ENCODE results near the gene EGR2. TPM values are rescaled to one million over a fixed set of nuclear protein-coding genes. Genes with fewer than 3 reads are reported as not detected.

EGR2 gene
- total RNA-seq, 4 donors from 2014 or later, result 0.26 to 3.4 (median 1.5) TPM; not detected in 1

GRCh38 chr10:62812672-62813439 is 3.3 kb downstream of the EGR2 start:
- peaks cover 0 to 4% of the 10 kb centered on the region in 2 donors for H3K27me3 ChIP-seq
- no peak overlapping the region for H3K27ac ChIP-seq
- intact Hi-C loops (cut with DNase I; ENCODE audit: low total_unique reads), result no loop called here
- peaks cover 0 to 19% of the 10 kb centered on the region in 2 donors for H3K4me1 ChIP-seq
- TF ChIP-seq, protein P1, sequence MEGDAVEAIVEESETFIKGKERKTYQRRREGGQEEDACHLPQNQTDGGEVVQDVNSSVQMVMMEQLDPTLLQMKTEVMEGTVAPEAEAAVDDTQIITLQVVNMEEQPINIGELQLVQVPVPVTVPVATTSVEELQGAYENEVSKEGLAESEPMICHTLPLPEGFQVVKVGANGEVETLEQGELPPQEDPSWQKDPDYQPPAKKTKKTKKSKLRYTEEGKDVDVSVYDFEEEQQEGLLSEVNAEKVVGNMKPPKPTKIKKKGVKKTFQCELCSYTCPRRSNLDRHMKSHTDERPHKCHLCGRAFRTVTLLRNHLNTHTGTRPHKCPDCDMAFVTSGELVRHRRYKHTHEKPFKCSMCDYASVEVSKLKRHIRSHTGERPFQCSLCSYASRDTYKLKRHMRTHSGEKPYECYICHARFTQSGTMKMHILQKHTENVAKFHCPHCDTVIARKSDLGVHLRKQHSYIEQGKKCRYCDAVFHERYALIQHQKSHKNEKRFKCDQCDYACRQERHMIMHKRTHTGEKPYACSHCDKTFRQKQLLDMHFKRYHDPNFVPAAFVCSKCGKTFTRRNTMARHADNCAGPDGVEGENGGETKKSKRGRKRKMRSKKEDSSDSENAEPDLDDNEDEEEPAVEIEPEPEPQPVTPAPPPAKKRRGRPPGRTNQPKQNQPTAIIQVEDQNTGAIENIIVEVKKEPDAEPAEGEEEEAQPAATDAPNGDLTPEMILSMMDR (IDR thresholded peaks at IDR 0.05), result no peak
- TF ChIP-seq POLR2A (IDR thresholded peaks at IDR 0.05), result no peak
- H3K9me3 ChIP-seq, result no peaks in the 10 kb centered on the region
- H3K36me3 ChIP-seq, result no peaks in the 10 kb centered on the region
- H3K4me3 ChIP-seq, result no peak overlapping the region
- DNase-seq, result no peak

- TF ChIP-seq, protein P1 (IDR thresholded peaks at IDR 0.05), result no peak
- no peak for TF ChIP-seq POLR2A (IDR thresholded peaks at IDR 0.05)
- H3K27ac ChIP-seq, result no peak overlapping the region
- no peaks in the 10 kb centered on the region for H3K9me3 ChIP-seq
- H3K27me3 ChIP-seq, result peaks cover 0 to 4% of the 10 kb centered on the region in 2 donors
- intact Hi-C loops (cut with DNase I; ENCODE audit: low total_unique reads), result no loop called here
- no peak for DNase-seq
- peaks cover 0 to 15% of the 10 kb centered on the region in 2 donors for H3K4me1 ChIP-seq
- H3K36me3 ChIP-seq, result peaks cover 0 to 2% of the 10 kb centered on the region in 2 donors
- no peak overlapping the region for H3K4me3 ChIP-seq
Measured at GRCh38 chr10:62811159-62811875, 4.8 kb downstream of the EGR2 start.

DNA sequence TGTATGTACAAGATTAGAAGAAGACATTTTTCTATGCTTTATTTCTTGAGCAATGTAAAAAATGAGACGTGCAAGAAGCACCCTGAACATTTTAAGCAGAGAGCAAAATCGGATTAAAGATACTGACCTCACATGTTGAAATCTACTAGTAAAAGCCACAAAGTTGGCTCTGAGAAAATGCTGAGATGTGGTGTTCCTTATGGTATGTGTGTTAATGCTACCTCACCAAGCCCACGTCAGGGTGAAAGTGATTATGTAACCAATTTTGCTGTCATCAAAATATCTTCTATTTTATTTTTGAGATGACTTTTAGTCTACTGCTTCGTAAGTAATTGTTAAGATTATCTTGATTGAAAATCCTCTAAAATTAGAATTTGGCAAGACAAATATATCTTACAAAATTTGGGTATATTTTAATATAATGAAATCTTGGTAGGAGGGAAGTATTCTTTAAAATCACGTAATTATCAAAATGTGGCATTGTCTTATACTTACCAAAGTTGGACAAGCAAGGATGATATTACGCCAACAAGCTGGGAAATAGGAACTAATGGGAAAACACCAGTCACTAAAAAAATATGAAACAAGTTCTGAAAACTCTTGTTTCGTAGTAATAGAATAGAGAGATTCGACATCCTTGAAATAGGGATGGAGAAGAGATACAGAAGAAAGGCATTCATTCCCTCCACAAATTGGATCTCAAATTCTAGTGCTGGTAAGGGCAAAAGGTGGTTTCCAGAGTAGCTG is 5.8 kb downstream of the EGR2 start:
- no peak for DNase-seq
- TF ChIP-seq, protein P1 (IDR thresholded peaks at IDR 0.05), result no peak
- no peak for TF ChIP-seq POLR2A (IDR thresholded peaks at IDR 0.05)
- Histone ChIP-seq H3K4me3 (no peak overlapping the region), H3K4me1 (peaks cover 0 to 7% of the 10 kb centered on the region in 2 donors), H3K27me3 (peaks cover 0 to 4% of the 10 kb centered on the region in 2 donors), H3K36me3 (peaks cover 0 to 2% of the 10 kb centered on the region in 2 donors), H3K9me3 (no peaks in the 10 kb centered on the region), H3K27ac (no peak overlapping the region)
- intact Hi-C loops (cut with DNase I; ENCODE audit: low total_unique reads), result no loop called here

GRCh38 chr10:62806251-62806650 is 9.9 kb downstream of the EGR2 start:
- peak overlapping the region in 1 of 2 donors; percentile 90 for H3K27ac ChIP-seq
- H3K4me1 ChIP-seq, result no peaks in the 10 kb centered on the region
- TF ChIP-seq, protein P1 (IDR thresholded peaks at IDR 0.05), result no peak
- no peak for TF ChIP-seq POLR2A (IDR thresholded peaks at IDR 0.05)
- peak overlapping the region; percentile 65 to 72 for H3K4me3 ChIP-seq
- no peaks in the 10 kb centered on the region for H3K27me3 ChIP-seq
- no peak for DNase-seq
- intact Hi-C loops (cut with DNase I; ENCODE audit: low total_unique reads), result no loop called here
- peaks cover 0 to 2% of the 10 kb centered on the region in 2 donors for H3K36me3 ChIP-seq
- H3K9me3 ChIP-seq, result no peaks in the 10 kb centered on the region
